Measurements from ENCODE around the gene SLC25A23.

The SLC25A23 gene

DNA sequence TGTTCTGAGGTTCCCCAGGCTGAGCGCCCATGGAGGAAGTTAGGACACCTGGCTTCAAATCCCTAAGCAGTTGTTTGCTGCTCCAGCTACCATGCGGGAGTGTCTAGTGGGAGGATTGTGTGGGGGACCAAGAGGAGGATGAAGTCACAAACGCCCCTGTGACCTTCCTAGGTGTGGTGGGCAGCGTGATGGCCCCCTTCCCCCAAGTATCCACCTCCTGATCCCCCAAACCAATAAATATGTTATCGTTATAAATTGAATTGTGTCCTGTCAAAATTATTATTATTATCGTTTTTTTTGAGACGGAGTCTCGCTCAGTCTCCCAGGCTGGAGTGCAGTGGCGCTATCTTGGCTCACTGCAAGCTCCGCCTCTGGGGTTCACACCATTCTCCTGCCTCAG, 25.9 kb downstream of the SLC25A23 start, which contains the start of gene SLC25A41:
TSS of gene SLC25A41 (minus strand) at position 101 of the 400 bp plus-strand sequence. CDS start at position 31, 70 bp downstream.
- Histone ChIP-seq H3K4me2 (ENCODE audit: insufficient read depth, low read length) (no peak within 1 kb of the TSS), H3K27me3 (ENCODE audit: insufficient read depth, low read length, poor library complexity) (no peaks in the 10 kb centered on the region), H3K4me1 (ENCODE audit: insufficient read depth, low read length) (no peaks in the 10 kb centered on the region), H3K4me3 (ENCODE audit: low read depth in 1 of 2, low read length in 2 of 2) (no peak within 1 kb of the TSS), H3K79me2 (ENCODE audit: insufficient read depth, low read length) (no peaks in the 10 kb centered on the region), H4K20me1 (ENCODE audit: insufficient read depth, low read length) (no peaks in the 10 kb centered on the region), H3K36me3 (ENCODE audit: insufficient read depth, low read length) (no peaks in the 10 kb centered on the region), H3K9me3 (ENCODE audit: insufficient read depth, low read length, severe bottlenecking) (no peaks in the 10 kb centered on the region), H3K9ac (ENCODE audit: low read depth, low read length) (no peak within 1 kb of the TSS), H2AFZ (ENCODE audit: low read depth, low read length) (no peak within 1 kb of the TSS), H3K27ac (ENCODE audit: low read length) (no peak within 1 kb of the TSS)
- no peak for DNase-seq
- ATAC-seq (ENCODE audit: insufficient read depth, low read depth): no peak
- TF ChIP-seq EZH2 (IDR thresholded peaks at IDR 0.05; ENCODE audit: borderline replicate concordance, low read depth, low read length, severe bottlenecking): no peak
- TF ChIP-seq, protein P1, sequence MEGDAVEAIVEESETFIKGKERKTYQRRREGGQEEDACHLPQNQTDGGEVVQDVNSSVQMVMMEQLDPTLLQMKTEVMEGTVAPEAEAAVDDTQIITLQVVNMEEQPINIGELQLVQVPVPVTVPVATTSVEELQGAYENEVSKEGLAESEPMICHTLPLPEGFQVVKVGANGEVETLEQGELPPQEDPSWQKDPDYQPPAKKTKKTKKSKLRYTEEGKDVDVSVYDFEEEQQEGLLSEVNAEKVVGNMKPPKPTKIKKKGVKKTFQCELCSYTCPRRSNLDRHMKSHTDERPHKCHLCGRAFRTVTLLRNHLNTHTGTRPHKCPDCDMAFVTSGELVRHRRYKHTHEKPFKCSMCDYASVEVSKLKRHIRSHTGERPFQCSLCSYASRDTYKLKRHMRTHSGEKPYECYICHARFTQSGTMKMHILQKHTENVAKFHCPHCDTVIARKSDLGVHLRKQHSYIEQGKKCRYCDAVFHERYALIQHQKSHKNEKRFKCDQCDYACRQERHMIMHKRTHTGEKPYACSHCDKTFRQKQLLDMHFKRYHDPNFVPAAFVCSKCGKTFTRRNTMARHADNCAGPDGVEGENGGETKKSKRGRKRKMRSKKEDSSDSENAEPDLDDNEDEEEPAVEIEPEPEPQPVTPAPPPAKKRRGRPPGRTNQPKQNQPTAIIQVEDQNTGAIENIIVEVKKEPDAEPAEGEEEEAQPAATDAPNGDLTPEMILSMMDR (IDR thresholded peaks at IDR 0.05; ENCODE audit: borderline replicate concordance, extremely low read depth, low read length, poor library complexity, severe bottlenecking): no peak

DNA sequence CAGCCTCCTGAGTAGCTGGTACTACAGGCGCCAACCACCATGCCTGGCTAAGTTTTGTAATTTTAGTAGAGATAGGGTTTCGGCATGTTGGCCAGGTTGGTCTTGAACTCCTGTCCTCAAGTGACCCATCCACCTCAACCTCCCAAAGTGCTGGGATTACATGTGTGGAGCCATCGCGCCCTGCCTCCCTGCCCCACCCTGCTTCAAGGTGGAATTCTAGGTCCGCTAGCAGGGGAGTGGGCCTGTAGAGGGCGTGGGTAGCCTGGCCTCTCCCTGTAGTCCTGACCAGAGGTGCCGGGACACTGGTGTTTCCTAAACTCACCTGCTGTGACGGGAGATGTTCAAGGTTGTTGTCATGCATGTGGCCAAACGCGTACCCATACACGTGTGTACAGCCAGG, 26.4 kb downstream of the SLC25A23 start:
- DNase-seq (no peak), ATAC-seq (ENCODE audit: insufficient read depth, low read depth) (no peak)
- Histone ChIP-seq H2AFZ (ENCODE audit: low read depth, low read length) (no peak overlapping the region), H3K27ac (ENCODE audit: low read length) (no peak overlapping the region), H4K20me1 (ENCODE audit: insufficient read depth, low read length) (no peaks in the 10 kb centered on the region), H3K9me3 (ENCODE audit: insufficient read depth, low read length, severe bottlenecking) (no peaks in the 10 kb centered on the region), H3K27me3 (ENCODE audit: insufficient read depth, low read length, poor library complexity) (no peaks in the 10 kb centered on the region), H3K79me2 (ENCODE audit: insufficient read depth, low read length) (no peaks in the 10 kb centered on the region), H3K4me3 (ENCODE audit: low read depth in 1 of 2, low read length in 2 of 2) (no peak overlapping the region), H3K9ac (ENCODE audit: low read depth, low read length) (no peak overlapping the region), H3K36me3 (ENCODE audit: insufficient read depth, low read length) (no peaks in the 10 kb centered on the region), H3K4me2 (ENCODE audit: insufficient read depth, low read length) (no peak overlapping the region), H3K4me1 (ENCODE audit: insufficient read depth, low read length) (no peaks in the 10 kb centered on the region)
- TF ChIP-seq, protein P1 (IDR thresholded peaks at IDR 0.05; ENCODE audit: borderline replicate concordance, extremely low read depth, low read length, poor library complexity, severe bottlenecking): no peak
- TF ChIP-seq EZH2 (IDR thresholded peaks at IDR 0.05; ENCODE audit: borderline replicate concordance, low read depth, low read length, severe bottlenecking): no peak

DNA sequence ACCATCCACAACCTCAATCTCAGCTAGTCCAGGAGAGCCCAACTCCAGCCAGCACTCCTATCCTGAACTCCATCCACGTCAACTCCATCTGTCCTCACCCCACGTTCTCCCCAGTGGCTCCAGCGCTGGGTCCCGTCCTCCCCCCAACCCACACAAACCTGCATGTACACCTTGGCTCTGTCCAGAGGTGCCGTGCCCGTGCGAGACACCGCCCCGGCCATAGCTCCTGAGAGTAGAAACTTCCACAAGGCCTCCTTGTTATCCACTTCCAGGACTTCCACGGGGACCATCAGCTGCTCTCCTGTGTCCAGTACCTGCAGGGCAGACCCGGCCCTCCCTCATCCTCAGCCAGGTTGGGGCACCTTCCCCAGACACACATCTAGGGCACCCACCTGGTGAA, 27.7 kb downstream of the SLC25A23 start:
- H3K9me3 ChIP-seq (ENCODE audit: insufficient read depth, low read length, severe bottlenecking): no peaks in the 10 kb centered on the region
- no peak overlapping the region for H3K9ac ChIP-seq (ENCODE audit: low read depth, low read length)
- no peak overlapping the region for H3K27ac ChIP-seq (ENCODE audit: low read length)
- no peak overlapping the region for H3K4me3 ChIP-seq (ENCODE audit: low read depth in 1 of 2, low read length in 2 of 2)
- H3K4me1 ChIP-seq (ENCODE audit: insufficient read depth, low read length): no peaks in the 10 kb centered on the region
- ATAC-seq (ENCODE audit: insufficient read depth, low read depth) (no peak), DNase-seq (no peak)
- H3K4me2 ChIP-seq (ENCODE audit: insufficient read depth, low read length): no peak overlapping the region
- no peak for TF ChIP-seq EZH2 (IDR thresholded peaks at IDR 0.05; ENCODE audit: borderline replicate concordance, low read depth, low read length, severe bottlenecking)
- TF ChIP-seq, protein P1 (IDR thresholded peaks at IDR 0.05; ENCODE audit: borderline replicate concordance, extremely low read depth, low read length, poor library complexity, severe bottlenecking): no peak
- no peaks in the 10 kb centered on the region for H3K36me3 ChIP-seq (ENCODE audit: insufficient read depth, low read length)
- no peaks in the 10 kb centered on the region for H3K27me3 ChIP-seq (ENCODE audit: insufficient read depth, low read length, poor library complexity)
- no peak overlapping the region for H2AFZ ChIP-seq (ENCODE audit: low read depth, low read length)
- H3K79me2 ChIP-seq (ENCODE audit: insufficient read depth, low read length): no peaks in the 10 kb centered on the region
- H4K20me1 ChIP-seq (ENCODE audit: insufficient read depth, low read length): no peaks in the 10 kb centered on the region
